Pancreas (tissue), 10 donors: ENCODE measurements around the gene ADGRV1. TPM values are rescaled to one million over a fixed set of nuclear protein-coding genes. Genes with fewer than 3 reads are reported as not detected.
"Not testable (repeated sequence)": the region's sequence is repeated elsewhere in the genome, so short reads cannot be mapped to it uniquely, and the experiment has no call there.

Experiments used
- ATAC-seq, 4 donors: fragments of 200-7000 bp; cut with Tn5 transposase; one replicate each; pipeline versions ENCODE4 v1.8.0 to v1.9.1; 2020; ENCODE audit warnings: mild to moderate bottlenecking in 4 of 4, moderate library complexity in 4 of 4
- DNase-seq, 6 donors: peaks; one replicate each; pipeline ENCODE4 v3.0.0-alpha.2; 2020
- FAIRE-seq: peaks from 2 replicates; lab custom pipeline; 2012; peaks lifted over from hg19 to GRCh38; lab: Jason Lieb, UNC
- H3K27ac ChIP-seq, 4 donors: fragments of 200-600 bp; sonication (generic); 1 replicate in 3 of 4; 2 replicates in 1 of 4; pipeline versions ENCODE4 v1.5.0 to v1.8.0; 2020
- H3K27me3 ChIP-seq, 4 donors: fragments of 200-600 bp; one replicate each; pipeline ENCODE4 v1.8.0; 2021
- H3K36me3 ChIP-seq, 3 donors: fragments of 200-600 bp; sonication (generic) in 1 of 3; one replicate each; pipeline versions ENCODE4 v1.5.0 to v1.8.0; 2020 to 2021
- H3K4me1 ChIP-seq, 3 donors: fragments of 200-600 bp; one replicate each; pipeline ENCODE4 v1.8.0; 2021
- H3K4me3 ChIP-seq, 4 donors: fragments of 200-600 bp; sonication (generic) in 2 of 4; one replicate each; pipeline versions ENCODE4 v1.5.0 to v1.8.0; 2020 to 2021
- H3K9me3 ChIP-seq, 4 donors: fragments of 200-600 bp; one replicate each; pipeline ENCODE4 v1.8.0; 2021
- CTCF ChIP-seq, 4 donors: fragments of 200-600 bp; sonication (generic) in 3 of 4; IDR thresholded peaks; one replicate each; pipeline versions ENCODE4 v1.5.0 to v1.8.0; 2021; ENCODE audit warnings: antibody characterized with exemption in 4 of 4
- WGBS, 2 donors: extraction: QIAGEN DNeasy Blood & Tissue Kit; methylation state at CpG; one replicate each; pipeline ENCODE4 v1.1.7; 2013; 5-methylcytosine and 5-hydroxymethylcytosine counted together
- intact Hi-C, 3 donors: fragments of 100-400 bp; cut with DNase I; formaldehyde crosslinking; loops; one replicate each; pipeline versions ENCODE4 v1.11.1 to v1.14.2; 2022
- polyA plus RNA-seq, 2 donors: library from polyadenylated mRNA; stranded (reverse); fragments of 200-250 nt; gene quantifications; one replicate each; pipeline ENCODE4 v1.2.3, GENCODE V29; 2013
- total RNA-seq, 6 donors: library from RNA; stranded (reverse); fragmentation: NEBNext Ultra II Directional in 4 of 6; extraction: Animal tissue kit (Norgen Biotek cat#: 25700) in 4 of 6; gene quantifications; one replicate each; pipeline versions ENCODE4 v1.2.1 to v1.2.4, GENCODE V29; 2021 to 2023
- donor health status: healthy with polysubstance abuse.
- donor health status: DM: no; HTN: no; CAD: no; lungs with moderate emphysema.
- donor health status: DM: no; HTN: no; CAD: no.
- donor health status: control.
- donor health status: control.
- donor health status: Bipolar disorder and iron deficiency.
- donor health status: DM: yes; HTN: yes; CAD: no.
- donor health status: DM: no; HTN: no; CAD: no.
- donor health status: DM: no; HTN: no; CAD: no.
- donor health status: DM: yes; HTN: yes; CAD: no.

The ADGRV1 gene
- total and polyA plus RNA-seq, 8 donors: 3.9 to 6.9 (median 5.4) TPM

- ATAC-seq (no peak), DNase-seq (no peak), FAIRE-seq (no peak)
- no peaks in the 10 kb centered on the region for H3K27me3 ChIP-seq
- intact Hi-C loops: no loop called here
- H3K36me3 ChIP-seq: no peaks in the 10 kb centered on the region
- H3K9me3 ChIP-seq: no peaks in the 10 kb centered on the region
- TF ChIP-seq CTCF (IDR thresholded peaks at IDR 0.05): no peak
- H3K27ac ChIP-seq: no peak overlapping the region
- H3K4me3 ChIP-seq: no peak overlapping the region
- H3K4me1 ChIP-seq: no peaks in the 10 kb centered on the region
Measured at GRCh38 chr5:91049112-91049511, 490.5 kb downstream of the ADGRV1 start.

- Histone ChIP-seq H3K9me3 (no peaks in the 10 kb centered on the region), H3K27me3 (no peaks in the 10 kb centered on the region), H3K4me3 (no peak overlapping the region), H3K27ac (no peak overlapping the region), H3K36me3 (no peaks in the 10 kb centered on the region), H3K4me1 (no peaks in the 10 kb centered on the region)
- FAIRE-seq: no peak
- ATAC-seq: no peak
- intact Hi-C loops: no loop called here
- 86 to 95% methylated on average over 2 of the region's 2 CpGs for WGBS, 2 donors
- no peak for TF ChIP-seq CTCF (IDR thresholded peaks at IDR 0.05)
- DNase-seq: no peak
Measured at GRCh38 chr5:91049800-91050199, 491.2 kb downstream of the ADGRV1 start.

- H3K4me3 ChIP-seq, H3K27me3 ChIP-seq, FAIRE-seq, DNase-seq, intact Hi-C loops, H3K4me1 ChIP-seq, H3K9me3 ChIP-seq, H3K27ac ChIP-seq, ATAC-seq, H3K36me3 ChIP-seq: not testable (repeated sequence)
- 91 to 96% methylated on average over 8 of the region's 8 CpGs for WGBS, 2 donors
Measured at GRCh38 chr5:91052411-91052810, 493.8 kb downstream of the ADGRV1 start.

GRCh38 chr5:91052977-91053740, 494.6 kb downstream of the ADGRV1 start:
- no peak for FAIRE-seq
- Histone ChIP-seq H3K4me3 (no peak overlapping the region), H3K9me3 (no peaks in the 10 kb centered on the region), H3K4me1 (no peaks in the 10 kb centered on the region), H3K36me3 (no peaks in the 10 kb centered on the region), H3K27ac (no peak overlapping the region), H3K27me3 (no peaks in the 10 kb centered on the region)
- no peak for DNase-seq
- ATAC-seq: peak in 1 of 4 donors; percentile 23
- 69 to 78% methylated on average over 4 of the region's 4 CpGs for WGBS, 2 donors
- TF ChIP-seq CTCF (IDR thresholded peaks at IDR 0.05): no peak
- intact Hi-C loops: no loop called here

GRCh38 chr5:91053741-91054025, 495.1 kb downstream of the ADGRV1 start:
- Histone ChIP-seq H3K4me3 (no peak overlapping the region), H3K4me1 (no peaks in the 10 kb centered on the region), H3K27ac (no peak overlapping the region), H3K36me3 (no peaks in the 10 kb centered on the region), H3K27me3 (no peaks in the 10 kb centered on the region), H3K9me3 (no peaks in the 10 kb centered on the region)
- ATAC-seq (no peak), DNase-seq (no peak), FAIRE-seq (no peak)
- TF ChIP-seq CTCF (IDR thresholded peaks at IDR 0.05): no peak
- intact Hi-C loops: no loop called here
- WGBS, 2 donors: 93 to 95% methylated on average over 1 of the region's 1 CpG
